Sigmoid colon (tissue), 4 donors: Measurements from ENCODE around the gene SCAF1.

Experiments used
- POLR2AphosphoS5 ChIP-seq, 4 donors: sonication (generic); formaldehyde crosslinking; IDR thresholded peaks; one replicate each; pipeline ENCODE4 v1.6.1; 2017; ENCODE audit warnings: antibody characterized with exemption in 4 of 4
- TF ChIP-seq, protein P1 (sequence below), 4 experiments: fragments of 450-650 bp in 3 of 4; fragments of 200-600 bp in 1 of 4; IDR thresholded peaks; one replicate each; pipeline ENCODE4 v1.5.1; 2016 to 2019; ENCODE audit warnings: antibody characterized with exemption in 4 of 4, mild to moderate bottlenecking in 3 of 4, moderate library complexity in 2 of 4

DNA sequence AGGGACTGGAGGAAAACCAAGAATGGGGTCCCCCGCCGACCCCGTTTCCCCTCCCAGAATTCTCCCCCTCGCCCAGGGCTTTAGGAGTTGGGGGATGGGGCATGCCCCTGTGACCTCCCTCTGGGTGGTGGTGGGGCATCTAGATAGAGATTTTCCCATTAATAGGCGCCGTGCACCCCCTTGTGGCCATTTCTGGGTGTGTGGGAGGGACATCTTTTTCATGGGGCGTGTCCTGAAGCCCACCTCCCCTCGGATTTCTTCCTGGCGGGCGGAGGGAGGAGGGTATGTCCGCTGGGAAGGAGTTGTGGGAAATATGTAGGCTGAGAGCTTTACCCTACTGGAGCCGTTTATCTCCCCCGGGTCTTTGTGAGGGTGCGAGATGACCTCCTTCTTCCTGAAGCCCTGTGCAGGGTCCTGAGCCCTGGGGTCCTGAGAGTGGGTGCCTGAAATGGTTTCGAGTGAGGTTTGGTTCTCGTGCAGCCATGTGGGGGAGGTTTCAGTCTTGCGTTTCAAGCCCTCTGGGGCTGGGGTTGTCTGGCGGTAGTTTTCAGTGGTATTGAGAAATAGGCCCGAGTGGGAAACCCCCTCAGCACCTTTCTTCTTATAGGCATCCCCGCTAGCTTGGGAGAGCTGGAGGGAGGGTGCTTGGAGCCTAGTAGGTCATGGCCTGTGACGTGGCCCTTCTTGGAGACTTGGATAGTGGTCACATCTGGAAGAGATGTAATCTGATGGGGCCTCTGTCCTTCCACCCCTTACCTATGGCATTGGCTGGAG, 36.1 kb downstream of the SCAF1 start:
- TF ChIP-seq, protein P1, sequence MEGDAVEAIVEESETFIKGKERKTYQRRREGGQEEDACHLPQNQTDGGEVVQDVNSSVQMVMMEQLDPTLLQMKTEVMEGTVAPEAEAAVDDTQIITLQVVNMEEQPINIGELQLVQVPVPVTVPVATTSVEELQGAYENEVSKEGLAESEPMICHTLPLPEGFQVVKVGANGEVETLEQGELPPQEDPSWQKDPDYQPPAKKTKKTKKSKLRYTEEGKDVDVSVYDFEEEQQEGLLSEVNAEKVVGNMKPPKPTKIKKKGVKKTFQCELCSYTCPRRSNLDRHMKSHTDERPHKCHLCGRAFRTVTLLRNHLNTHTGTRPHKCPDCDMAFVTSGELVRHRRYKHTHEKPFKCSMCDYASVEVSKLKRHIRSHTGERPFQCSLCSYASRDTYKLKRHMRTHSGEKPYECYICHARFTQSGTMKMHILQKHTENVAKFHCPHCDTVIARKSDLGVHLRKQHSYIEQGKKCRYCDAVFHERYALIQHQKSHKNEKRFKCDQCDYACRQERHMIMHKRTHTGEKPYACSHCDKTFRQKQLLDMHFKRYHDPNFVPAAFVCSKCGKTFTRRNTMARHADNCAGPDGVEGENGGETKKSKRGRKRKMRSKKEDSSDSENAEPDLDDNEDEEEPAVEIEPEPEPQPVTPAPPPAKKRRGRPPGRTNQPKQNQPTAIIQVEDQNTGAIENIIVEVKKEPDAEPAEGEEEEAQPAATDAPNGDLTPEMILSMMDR (IDR thresholded peaks at IDR 0.05) = peak; percentile 33 to 57 (median 52)
- TF ChIP-seq POLR2AphosphoS5 (IDR thresholded peaks at IDR 0.05) = no peak
